ENCODE measurements around the gene COMMD10. TPM values are rescaled to one million over a fixed set of nuclear protein-coding genes. Genes with fewer than 3 reads are reported as not detected.

Gene COMMD10
- total and polyA plus RNA-seq, 2 of the 8 experiments (the other 6 are each of a cell fraction or from before 2014, with no cell fraction given): 16.5 to 43.4 TPM

DNA sequence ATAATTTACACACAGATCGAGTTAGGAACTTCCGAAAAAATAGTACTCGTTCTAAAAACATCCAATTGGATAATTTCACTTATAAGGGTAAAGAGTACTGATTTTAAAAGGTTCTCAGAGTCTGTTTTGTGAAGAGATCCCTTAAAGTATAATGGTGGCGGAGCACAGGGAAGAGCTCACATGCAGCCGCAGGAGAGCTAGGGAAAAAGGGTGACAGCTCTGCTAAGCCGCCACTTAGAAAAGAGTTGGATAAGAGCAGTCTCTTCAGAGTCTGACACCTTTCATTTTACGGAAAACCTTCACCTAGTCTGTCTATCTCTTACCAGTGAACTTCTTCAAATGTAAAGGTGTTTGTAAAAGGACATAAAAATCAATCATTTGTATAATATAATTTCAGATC is 149.9 kb downstream of the COMMD10 start:
- H2BK120ac ChIP-seq (replicated peaks; ENCODE audit: low read depth, low read length): no peak overlapping the region
- no peak overlapping the region for H4K8ac ChIP-seq (ENCODE audit: extremely low read depth, insufficient read depth, low read length)
- DNase-seq (ENCODE audit: low read depth in 1 of 2, low spot score in 2 of 2): no peak
- H3K79me2 ChIP-seq (ENCODE audit: control insufficient read depth in 1 of 2, insufficient read depth in 2 of 2, low read length in 2 of 2): no peaks in the 10 kb centered on the region
- no peak overlapping the region for H3K56ac ChIP-seq (replicated peaks; ENCODE audit: insufficient read length, low read depth, low read length)
- H3K18ac ChIP-seq (ENCODE audit: extremely low read depth, low read length): no peak overlapping the region
- H2BK20ac ChIP-seq (ENCODE audit: low read length): no peak overlapping the region
- H3K23me2 ChIP-seq (ENCODE audit: low read depth, low read length): no peaks in the 10 kb centered on the region
- ChIA-PET CTCF (ENCODE audit: partially characterized antibody) (interaction anchor here (0.5 kb wide), 1 partner anchor 65 kb away, joined by 3 read pairs; no protein-coding TSS in a partner anchor), POLR2A (ENCODE audit: partially characterized antibody) (no interaction called here)
- H4K20me1 ChIP-seq (replicated peaks in 1 of 2; ENCODE audit: control insufficient read depth in 1 of 2, insufficient read depth in 2 of 2, low read length in 2 of 2): no peaks in the 10 kb centered on the region
- no peak overlapping the region for H4K5ac ChIP-seq (ENCODE audit: insufficient read length, low read depth, low read length)
- H2AFZ ChIP-seq (ENCODE audit: low read length): no peak overlapping the region
- no peak overlapping the region for H2BK15ac ChIP-seq (ENCODE audit: low read length)
- H3K4me3 ChIP-seq (ENCODE audit: extremely low read depth in 1 of 4, insufficient read depth in 2 of 4, low read depth in 3 of 4, low read length in 4 of 4): no peak overlapping the region
- no peak overlapping the region for H2BK5ac ChIP-seq (ENCODE audit: low read depth, low read length)
- no peak overlapping the region for H3K23ac ChIP-seq (ENCODE audit: insufficient read length)
- 89% methylated on average over 7 of the region's 7 CpGs; no CpG with 5 or more reads in 1 of the 2 experiments for WGBS, 2 experiments (ENCODE audit: extremely low coverage in 1 of 2, insufficient coverage in 1 of 2, insufficient read length in 1 of 2, insufficient replicate concordance in 2 of 2, low coverage in 1 of 2, low lambda C conversion rate in 2 of 2, missing lambda C conversion rate in 1 of 2)
- H3K9me3 ChIP-seq (ENCODE audit: insufficient read depth in 2 of 2, low read depth in 1 of 2, low read length in 1 of 2): no peaks in the 10 kb centered on the region
- H2BK12ac ChIP-seq (ENCODE audit: low read depth, low read length): no peak overlapping the region
- H4K91ac ChIP-seq (replicated peaks; ENCODE audit: insufficient read length, low read length): no peak overlapping the region
- no peak overlapping the region for H3K14ac ChIP-seq (ENCODE audit: insufficient read length)
- H3K27me3 ChIP-seq (replicated peaks in 1 of 4; ENCODE audit: control insufficient read depth in 3 of 4, extremely low read depth in 1 of 4, insufficient read depth in 3 of 4, low read length in 3 of 4): no peaks in the 10 kb centered on the region
- no peak overlapping the region for H2AK5ac ChIP-seq (ENCODE audit: low read depth, low read length)
- H3K4me1 ChIP-seq (replicated peaks in 1 of 4; ENCODE audit: control insufficient read depth in 3 of 4, insufficient read depth in 4 of 4, low read length in 3 of 4): no peaks in the 10 kb centered on the region
- H3K36me3 ChIP-seq (ENCODE audit: control insufficient read depth in 2 of 4, insufficient read depth in 4 of 4, low read length in 3 of 4): no peaks in the 10 kb centered on the region
- H3K79me1 ChIP-seq (ENCODE audit: low read depth, low read length): no peaks in the 10 kb centered on the region
- H3K9ac ChIP-seq (replicated peaks in 1 of 4; ENCODE audit: extremely low read depth in 1 of 4, low read depth in 3 of 4, low read length in 3 of 4): no peak overlapping the region
- no peak overlapping the region for H3K4ac ChIP-seq (replicated peaks; ENCODE audit: insufficient read length, low read depth, low read length)
- TF ChIP-seq RBBP5 (IDR thresholded peaks at IDR 0.05; ENCODE audit: borderline replicate concordance, low read depth, low read length): no peak
- TF ChIP-seq, protein P1, sequence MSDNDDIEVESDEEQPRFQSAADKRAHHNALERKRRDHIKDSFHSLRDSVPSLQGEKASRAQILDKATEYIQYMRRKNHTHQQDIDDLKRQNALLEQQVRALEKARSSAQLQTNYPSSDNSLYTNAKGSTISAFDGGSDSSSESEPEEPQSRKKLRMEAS (IDR thresholded peaks at IDR 0.05): no peak
- TF ChIP-seq POLR2A (IDR thresholded peaks at IDR 0.05; ENCODE audit: control extremely low read depth in 1 of 2, low read depth in 2 of 2, low read length in 2 of 2): no peak
- no peak for TF ChIP-seq CREB1 (IDR thresholded peaks at IDR 0.05)
- no peak for TF ChIP-seq SRF (IDR thresholded peaks at IDR 0.05; ENCODE audit: low read depth, low read length)
- no peak overlapping the region for H3K4me2 ChIP-seq (ENCODE audit: insufficient read depth in 1 of 2, low read depth in 2 of 2, low read length in 2 of 2)
- no peak for FAIRE-seq
- H3K27ac ChIP-seq (ENCODE audit: low read depth, low read length): no peak overlapping the region

Data from H1 (cell line).